ENCODE results near the gene ZCCHC2.
A peak's percentile ranks its signal among the peaks of the same experiment; 100 is the strongest.

The ZCCHC2 gene

DNA sequence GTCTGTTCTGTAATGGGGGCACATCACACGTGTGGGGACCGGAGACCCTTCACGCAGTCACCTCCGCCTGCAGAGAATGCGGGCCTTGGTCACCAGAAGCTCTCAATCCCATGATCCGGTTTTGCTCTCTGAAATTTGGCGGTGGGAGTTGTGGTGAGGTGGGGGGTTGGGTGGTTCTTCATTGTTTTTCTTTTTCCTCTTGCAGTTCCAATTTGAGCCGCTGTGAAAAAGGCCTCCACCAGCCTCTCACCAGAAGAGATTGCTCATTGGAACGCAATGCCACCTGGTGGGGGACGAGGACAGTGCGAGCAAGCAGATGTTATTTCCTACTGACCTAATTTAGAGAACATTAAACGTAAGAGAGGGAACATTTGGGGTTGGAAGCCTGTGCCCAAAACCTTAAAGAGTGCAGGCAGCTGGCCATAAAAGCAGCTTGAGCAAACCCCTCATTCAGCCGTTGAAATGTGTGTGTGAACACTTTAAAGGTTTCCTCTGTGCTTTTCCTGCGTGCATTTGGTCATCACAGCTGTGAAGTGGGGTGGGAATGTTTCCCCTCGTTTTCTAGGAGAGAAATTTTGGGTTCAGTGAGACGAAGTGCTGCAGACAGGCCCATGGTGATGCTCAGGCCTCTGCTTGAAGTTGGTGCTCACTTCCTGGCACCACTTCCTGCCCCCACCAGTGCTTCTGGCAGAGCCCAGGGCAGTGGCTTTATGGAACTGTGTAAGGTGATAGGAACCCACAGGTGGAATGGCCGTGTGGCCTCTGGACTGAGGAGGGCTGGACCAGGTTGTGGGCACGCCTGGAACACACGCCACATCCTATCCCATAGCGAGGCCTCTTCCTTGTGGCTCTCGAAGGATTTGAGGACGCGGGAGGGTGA is 61.7 kb downstream of the ZCCHC2 start:
- DNase-seq (ENCODE audit: low read depth) = peak; percentile 94
- peak overlapping the region; percentile 47 for H3K4me3 ChIP-seq (ENCODE audit: low read depth, low read length)
- TF ChIP-seq, protein P1, sequence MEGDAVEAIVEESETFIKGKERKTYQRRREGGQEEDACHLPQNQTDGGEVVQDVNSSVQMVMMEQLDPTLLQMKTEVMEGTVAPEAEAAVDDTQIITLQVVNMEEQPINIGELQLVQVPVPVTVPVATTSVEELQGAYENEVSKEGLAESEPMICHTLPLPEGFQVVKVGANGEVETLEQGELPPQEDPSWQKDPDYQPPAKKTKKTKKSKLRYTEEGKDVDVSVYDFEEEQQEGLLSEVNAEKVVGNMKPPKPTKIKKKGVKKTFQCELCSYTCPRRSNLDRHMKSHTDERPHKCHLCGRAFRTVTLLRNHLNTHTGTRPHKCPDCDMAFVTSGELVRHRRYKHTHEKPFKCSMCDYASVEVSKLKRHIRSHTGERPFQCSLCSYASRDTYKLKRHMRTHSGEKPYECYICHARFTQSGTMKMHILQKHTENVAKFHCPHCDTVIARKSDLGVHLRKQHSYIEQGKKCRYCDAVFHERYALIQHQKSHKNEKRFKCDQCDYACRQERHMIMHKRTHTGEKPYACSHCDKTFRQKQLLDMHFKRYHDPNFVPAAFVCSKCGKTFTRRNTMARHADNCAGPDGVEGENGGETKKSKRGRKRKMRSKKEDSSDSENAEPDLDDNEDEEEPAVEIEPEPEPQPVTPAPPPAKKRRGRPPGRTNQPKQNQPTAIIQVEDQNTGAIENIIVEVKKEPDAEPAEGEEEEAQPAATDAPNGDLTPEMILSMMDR (conservative IDR thresholded peaks at IDR 0.05; ENCODE audit: low read depth, low read length) = peak; percentile 99

DNA sequence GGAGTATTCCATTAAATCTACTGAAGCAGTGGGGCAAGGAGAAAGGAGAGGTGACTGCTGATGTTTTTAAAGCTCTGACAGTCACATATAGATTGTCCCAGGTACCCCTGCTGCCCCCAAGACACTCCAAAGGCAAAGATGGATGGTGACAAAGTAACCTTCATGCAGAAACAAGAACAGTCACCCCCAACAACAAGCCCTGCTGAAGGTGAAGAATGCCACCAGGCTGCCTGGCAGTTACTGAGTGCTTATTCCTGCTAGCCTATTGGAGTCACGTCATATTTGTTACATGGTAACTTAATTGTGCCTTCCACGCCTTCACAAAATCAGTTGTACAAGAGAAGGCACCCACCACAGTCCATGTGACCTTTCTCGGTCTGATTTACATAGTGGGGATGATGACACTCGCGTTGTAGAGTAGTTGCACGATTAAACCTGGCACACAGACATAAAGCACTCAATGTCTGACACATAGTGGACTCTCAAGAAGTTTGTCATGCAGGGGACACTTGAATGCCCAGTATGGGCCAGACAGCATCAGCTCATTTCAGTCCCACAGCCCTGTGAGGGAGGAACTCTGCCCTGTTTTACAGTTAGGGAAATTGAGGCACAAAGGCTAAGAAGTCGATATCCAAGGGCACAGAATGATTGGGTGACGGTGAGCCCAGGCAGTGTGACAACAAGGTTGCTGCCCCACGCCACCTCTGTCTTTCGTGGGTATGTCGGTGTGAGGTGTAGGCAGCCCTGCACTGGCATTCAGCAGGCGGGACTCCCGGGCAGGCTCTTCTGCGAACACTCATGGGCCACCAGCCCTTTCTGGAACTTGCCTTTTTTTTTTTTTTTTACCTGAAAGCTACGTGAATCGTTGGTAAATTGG is 62.7 kb downstream of the ZCCHC2 start:
- no peak for DNase-seq (ENCODE audit: low read depth)
- no peak overlapping the region for H3K4me3 ChIP-seq (ENCODE audit: low read depth, low read length)

DNA sequence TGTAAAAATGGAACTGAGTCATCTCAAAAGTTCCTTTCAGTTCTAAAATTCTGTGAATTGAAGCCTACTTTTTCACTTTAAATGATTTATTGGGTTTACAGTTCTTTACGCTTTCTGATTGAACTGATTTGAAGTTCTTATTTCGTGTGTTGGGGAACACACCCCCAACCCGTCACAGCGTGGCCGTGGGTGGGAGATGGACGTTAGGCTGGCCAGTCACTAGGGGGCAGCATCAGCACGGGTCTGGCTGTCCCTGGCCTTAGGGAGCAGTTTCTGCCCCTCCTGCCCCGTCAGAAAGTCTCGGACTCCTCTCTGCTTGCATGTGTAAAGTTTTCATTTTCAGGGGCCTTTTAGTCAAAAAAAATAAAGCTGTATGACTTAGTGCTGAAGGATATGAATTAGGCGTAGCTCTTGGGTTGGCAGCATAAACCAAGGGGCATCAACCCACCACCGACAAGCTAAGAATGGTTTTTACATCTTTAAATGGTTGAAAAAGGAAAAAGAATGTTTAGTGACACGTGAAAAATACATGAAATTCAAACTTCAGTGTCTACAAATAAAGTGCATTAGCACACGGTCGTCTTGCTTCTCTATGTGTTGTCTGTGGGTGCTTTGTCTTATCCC is 63.4 kb downstream of the ZCCHC2 start:
- DNase-seq (ENCODE audit: low read depth) = peak; percentile 83
- TF ChIP-seq, protein P1 (conservative IDR thresholded peaks at IDR 0.05; ENCODE audit: low read depth, low read length) = peak; percentile 98

More for the DNA sequence above, 62.7 kb downstream of the ZCCHC2 start:
- TF ChIP-seq, protein P1 (conservative IDR thresholded peaks at IDR 0.05; ENCODE audit: low read depth, low read length) = no peak

DNA sequence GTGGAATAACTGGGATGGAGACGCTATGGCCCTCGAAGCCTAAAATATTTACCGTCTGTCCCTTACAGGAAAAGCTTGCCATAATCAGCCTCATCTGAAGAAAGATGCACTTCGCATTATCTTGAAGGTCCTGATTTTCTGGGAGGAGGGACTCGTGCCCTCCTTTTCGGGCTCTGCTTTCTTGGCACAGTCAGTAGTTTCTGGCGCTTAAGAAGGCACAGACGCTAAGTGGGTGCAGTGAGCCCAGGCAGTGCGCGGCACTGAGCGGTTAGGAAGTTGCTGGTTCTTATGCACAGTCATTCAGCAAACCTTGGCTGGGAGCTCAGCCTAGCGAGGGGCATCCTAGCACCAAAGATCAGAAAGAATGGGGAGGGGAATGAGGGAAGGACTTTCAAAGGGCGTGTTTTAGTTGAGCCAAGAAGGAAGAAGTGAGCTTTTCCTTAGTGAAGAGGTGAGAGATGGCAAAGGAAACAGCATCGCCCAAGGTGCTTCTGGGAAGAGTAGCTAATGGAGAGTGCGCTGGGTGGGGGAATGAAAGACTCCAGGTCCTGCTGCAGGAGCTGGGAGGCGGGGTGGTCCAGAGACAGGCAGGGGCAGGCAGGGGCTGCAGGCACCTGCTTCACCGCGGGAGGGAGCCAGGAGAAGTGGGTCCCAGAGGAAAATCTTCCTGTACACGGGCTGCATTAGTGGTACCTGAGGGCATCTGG is 64.1 kb downstream of the ZCCHC2 start:
- no peak for DNase-seq (ENCODE audit: low read depth)
- TF ChIP-seq, protein P1 (conservative IDR thresholded peaks at IDR 0.05; ENCODE audit: low read depth, low read length) = no peak
- H3K4me3 ChIP-seq (ENCODE audit: low read depth, low read length) = no peak overlapping the region

More for the DNA sequence above, 63.4 kb downstream of the ZCCHC2 start:
- peak overlapping the region; percentile 7 for H3K4me3 ChIP-seq (ENCODE audit: low read depth, low read length)

DNA sequence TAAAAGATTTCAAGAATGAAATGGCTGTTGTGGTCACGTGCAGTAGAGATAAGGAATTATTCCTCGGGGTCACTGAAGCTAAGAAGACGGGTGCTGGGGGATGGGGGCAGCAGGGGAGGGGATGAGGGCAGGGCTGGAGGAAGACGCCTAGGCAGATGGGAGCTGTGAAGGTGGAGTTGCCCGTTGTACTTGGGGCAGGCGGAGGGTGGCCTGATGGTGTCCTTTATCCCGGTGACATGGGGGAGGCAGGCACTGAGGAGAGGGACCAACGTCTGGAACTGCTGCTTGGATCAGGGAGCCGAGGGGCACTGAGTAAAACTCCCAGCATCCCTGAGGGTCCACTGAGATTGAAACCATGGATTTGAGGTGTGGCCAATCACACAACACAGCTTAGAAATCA is 64.9 kb downstream of the ZCCHC2 start:
- H3K4me3 ChIP-seq (ENCODE audit: low read depth, low read length) = no peak overlapping the region
- no peak for DNase-seq (ENCODE audit: low read depth)
- TF ChIP-seq, protein P1 (conservative IDR thresholded peaks at IDR 0.05; ENCODE audit: low read depth, low read length) = no peak

DNA sequence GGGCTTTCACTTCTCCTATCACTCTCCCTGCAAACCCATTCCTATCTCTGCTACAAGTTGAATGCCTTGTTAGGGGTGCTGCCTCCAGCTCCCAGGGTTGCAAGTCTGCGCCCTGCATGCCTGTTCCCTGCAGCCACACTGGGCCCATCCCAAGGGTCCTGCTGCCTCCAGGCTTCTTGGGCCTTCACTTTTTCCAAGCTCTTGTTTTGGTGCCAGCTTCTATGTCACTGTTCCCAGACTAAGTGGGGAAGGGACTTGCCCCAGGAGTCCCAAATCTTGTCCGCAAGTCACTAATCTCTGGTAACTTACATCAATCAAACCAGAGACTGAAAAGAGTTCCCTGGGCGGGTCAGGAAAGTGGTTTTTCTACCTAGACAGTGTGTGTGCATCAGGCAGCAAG is 65.4 kb downstream of the ZCCHC2 start:
- DNase-seq (ENCODE audit: low read depth) = no peak
- TF ChIP-seq, protein P1 (conservative IDR thresholded peaks at IDR 0.05; ENCODE audit: low read depth, low read length) = no peak

More for the DNA sequence above, 65.4 kb downstream of the ZCCHC2 start:
- no peak overlapping the region for H3K4me3 ChIP-seq (ENCODE audit: low read depth, low read length)
